H1 (cell line): ENCODE data around the gene FAM222B. TPM values are rescaled to one million over a fixed set of nuclear protein-coding genes. Genes with fewer than 3 reads are reported as not detected.

ENCODE experiments used
- CTCF ChIA-PET: fragments of 300-600 bp; sonication (Branson Sonifier 250); formaldehyde crosslinking; loops from one replicate; lab custom pipeline; 2021; ENCODE audit not compliant: partially characterized antibody; lab: Charles Lee
- POLR2A ChIA-PET: fragments of 300-600 bp; sonication (Branson Sonifier 250); formaldehyde crosslinking; loops from one replicate; lab custom pipeline; 2021; ENCODE audit warnings: inconsistent platforms; ENCODE audit not compliant: partially characterized antibody; lab: Charles Lee
- DNase-seq, 2 experiments: peaks; one replicate each; pipeline versions ENCODE4 v3.0.0 to v3.0.0-alpha.2; 2010 to 2022; ENCODE audit warnings: low spot score in 2 of 2, low read depth in 1 of 2, mixed read lengths in 1 of 2
- FAIRE-seq: peaks from 2 replicates; lab custom pipeline; 2011; peaks lifted over from hg19 to GRCh38; lab: Jason Lieb, UNC
- H2AFZ ChIP-seq: 2 replicates; pipeline ENCODE4 v1.8.1; 2012; ENCODE audit warnings: low read length, inconsistent platforms
- H2AK5ac ChIP-seq: 2 replicates; pipeline ENCODE4 v1.6.1; 2013; ENCODE audit warnings: low read depth, low read length
- H2BK120ac ChIP-seq: replicated peaks from 2 replicates; pipeline ENCODE3; 2013; ENCODE audit warnings: low read depth, low read length, inconsistent platforms
- H2BK12ac ChIP-seq: 2 replicates; pipeline ENCODE4 v1.6.1; 2013; ENCODE audit warnings: low read depth, low read length
- H2BK15ac ChIP-seq: 2 replicates; pipeline ENCODE4 v1.6.1; 2013; ENCODE audit warnings: low read length
- H2BK20ac ChIP-seq: 2 replicates; pipeline ENCODE4 v1.6.1; 2013; ENCODE audit warnings: low read length
- H2BK5ac ChIP-seq: 2 replicates; pipeline ENCODE4 v1.6.1; 2013; ENCODE audit warnings: low read depth, low read length
- H3K14ac ChIP-seq: 2 replicates; pipeline ENCODE4 v1.6.1; 2013; ENCODE audit warnings: inconsistent platforms; ENCODE audit not compliant: insufficient read length
- H3K18ac ChIP-seq: 2 replicates; pipeline ENCODE4 v1.6.1; 2013; ENCODE audit warnings: low read length; ENCODE audit errors: extremely low read depth
- H3K23ac ChIP-seq: 2 replicates; pipeline ENCODE4 v1.6.1; 2013; ENCODE audit warnings: inconsistent platforms; ENCODE audit not compliant: insufficient read length
- H3K23me2 ChIP-seq: 2 replicates; pipeline ENCODE4 v1.6.1; 2013; ENCODE audit warnings: low read depth, low read length
- H3K27ac ChIP-seq: 2 replicates; pipeline ENCODE4 v1.6.1; 2011; ENCODE audit warnings: low read depth, low read length, inconsistent platforms
- H3K27me3 ChIP-seq, 4 experiments: replicated peaks in 1 of 4; 1 replicate in 1 of 4; 2 replicates in 3 of 4; pipeline versions ENCODE4 v1.6.1 to v1.8.1; 2011 to 2013; ENCODE audit warnings: low read length in 3 of 4, mild to moderate bottlenecking in 3 of 4, inconsistent platforms in 2 of 4, mixed read lengths in 2 of 4, moderate library complexity in 1 of 4; ENCODE audit not compliant: control insufficient read depth in 3 of 4, insufficient read depth in 3 of 4; ENCODE audit errors: extremely low read depth in 1 of 4
- H3K36me3 ChIP-seq, 4 experiments: 2 replicates each; pipeline versions ENCODE4 v1.6.1 to v1.8.1; 2011 to 2013; ENCODE audit warnings: mild to moderate bottlenecking in 4 of 4, low read length in 3 of 4, moderate library complexity in 2 of 4, control low read depth in 1 of 4, inconsistent platforms in 1 of 4; ENCODE audit not compliant: insufficient read depth in 4 of 4, control insufficient read depth in 2 of 4
- H3K4ac ChIP-seq: replicated peaks from 2 replicates; pipeline ENCODE3; 2013; ENCODE audit warnings: low read length, low read depth, mixed read lengths, inconsistent platforms; ENCODE audit not compliant: insufficient read length
- H3K4me1 ChIP-seq, 4 experiments: replicated peaks in 1 of 4; 1 replicate in 1 of 4; 2 replicates in 3 of 4; pipeline versions ENCODE4 v1.6.1 to v1.8.1; 2011 to 2013; ENCODE audit warnings: low read length in 3 of 4, inconsistent platforms in 2 of 4, mixed read lengths in 1 of 4; ENCODE audit not compliant: insufficient read depth in 4 of 4, control insufficient read depth in 3 of 4
- H3K4me2 ChIP-seq, 2 experiments: 2 replicates each; pipeline versions ENCODE4 v1.6.1 to v1.8.1; 2011 to 2013; ENCODE audit warnings: low read depth in 2 of 2, low read length in 2 of 2, control low read depth in 1 of 2, inconsistent platforms in 1 of 2, mild to moderate bottlenecking in 1 of 2; ENCODE audit not compliant: insufficient read depth in 1 of 2
- H3K4me3 ChIP-seq, 4 experiments: fragments of 200-600, 300-600 bp in 1 of 4; sonication (generic), shearing (Covaris generic), sonication (Bioruptor Twin) in 1 of 4; 2 replicates each; pipeline versions ENCODE4 v1.5.1 to v1.8.1; 2011 to 2016; ENCODE audit warnings: low read length in 4 of 4, low read depth in 3 of 4, control low read depth in 2 of 4, inconsistent platforms in 2 of 4, mild to moderate bottlenecking in 2 of 4, mixed read lengths in 1 of 4, moderate library complexity in 1 of 4; ENCODE audit not compliant: insufficient read depth in 2 of 4; ENCODE audit errors: extremely low read depth in 1 of 4
- H3K56ac ChIP-seq: replicated peaks from 2 replicates; pipeline ENCODE3; 2013; ENCODE audit warnings: low read depth, mild to moderate bottlenecking, mixed read lengths, low read length, inconsistent platforms; ENCODE audit not compliant: insufficient read length
- H3K79me1 ChIP-seq: 2 replicates; pipeline ENCODE4 v1.6.1; 2013; ENCODE audit warnings: low read depth, low read length, control low read depth
- H3K79me2 ChIP-seq, 2 experiments: 2 replicates each; pipeline versions ENCODE4 v1.6.1 to v1.8.1; 2012 to 2013; ENCODE audit warnings: low read length in 2 of 2, mild to moderate bottlenecking in 2 of 2, inconsistent platforms in 1 of 2; ENCODE audit not compliant: insufficient read depth in 2 of 2, control insufficient read depth in 1 of 2
- H3K9ac ChIP-seq, 4 experiments: replicated peaks in 1 of 4; 1 replicate in 1 of 4; 2 replicates in 3 of 4; pipeline versions ENCODE4 v1.6.1 to v1.8.1; 2011 to 2013; ENCODE audit warnings: low read depth in 3 of 4, low read length in 3 of 4, control low read depth in 2 of 4, mild to moderate bottlenecking in 2 of 4, moderate library complexity in 2 of 4, inconsistent platforms in 1 of 4; ENCODE audit errors: extremely low read depth in 1 of 4
- H3K9me3 ChIP-seq, 2 experiments: 2 replicates each; pipeline versions ENCODE4 v1.6.1 to v1.8.1; 2012 to 2013; ENCODE audit warnings: mild to moderate bottlenecking in 2 of 2, moderate library complexity in 2 of 2, control low read depth in 1 of 2, inconsistent platforms in 1 of 2, low read depth in 1 of 2, low read length in 1 of 2, mixed read lengths in 1 of 2; ENCODE audit not compliant: insufficient read depth in 2 of 2
- H4K20me1 ChIP-seq, 2 experiments: replicated peaks in 1 of 2; 2 replicates each; pipeline versions ENCODE3 to v1.8.1; 2011 to 2013; ENCODE audit warnings: inconsistent platforms in 2 of 2, low read length in 2 of 2, mild to moderate bottlenecking in 1 of 2; ENCODE audit not compliant: insufficient read depth in 2 of 2, control insufficient read depth in 1 of 2
- H4K5ac ChIP-seq: 2 replicates; pipeline ENCODE4 v1.6.1; 2013; ENCODE audit warnings: low read length, low read depth, mixed read lengths, inconsistent platforms; ENCODE audit not compliant: insufficient read length
- H4K8ac ChIP-seq: 2 replicates; pipeline ENCODE4 v1.8.0; 2013; ENCODE audit warnings: mild to moderate bottlenecking, moderate library complexity, low read length, inconsistent platforms; ENCODE audit not compliant: insufficient read depth; ENCODE audit errors: extremely low read depth
- H4K91ac ChIP-seq: replicated peaks from 2 replicates; pipeline ENCODE3; 2013; ENCODE audit warnings: low read length, mixed read lengths, inconsistent platforms; ENCODE audit not compliant: insufficient read length
- BCL11A ChIP-seq, 2 experiments: IDR thresholded peaks; one replicate each; pipeline ENCODE4 v1.6.1; 2011; ENCODE audit warnings: low read depth in 2 of 2, low read length in 2 of 2, mild to moderate bottlenecking in 2 of 2
- CBX5 ChIP-seq: fragments of 300-800, 300-1000 bp; sonication (generic); IDR thresholded peaks from 2 replicates; pipeline ENCODE4 v1.7.1; 2016; ENCODE audit warnings: antibody characterized with exemption, low read length, low read depth
- CREB1 ChIP-seq: IDR thresholded peaks from 2 replicates; pipeline ENCODE4 v1.6.1; 2012; ENCODE audit warnings: inconsistent platforms
- CTBP2 ChIP-seq: IDR thresholded peaks from 2 replicates; pipeline ENCODE4 v1.7.0; 2011; ENCODE audit warnings: borderline replicate concordance, mild to moderate bottlenecking, moderate library complexity, mixed read lengths, low read length; ENCODE audit not compliant: insufficient read depth, insufficient read length
- NRF1 ChIP-seq: IDR thresholded peaks from 2 replicates; pipeline ENCODE4 v1.6.1; 2011; ENCODE audit warnings: mild to moderate bottlenecking, low read depth, low read length, improper control_type of control experiment
- RAD21 ChIP-seq, 2 experiments: IDR thresholded peaks in 1 of 2; conservative IDR thresholded peaks in 1 of 2; 2 replicates each; pipeline ENCODE4 v1.6.1; 2011; ENCODE audit warnings: low read depth in 2 of 2, low read length in 2 of 2, improper control_type of control experiment in 1 of 2, inconsistent platforms in 1 of 2, mild to moderate bottlenecking in 1 of 2, moderate library complexity in 1 of 2
- RBBP5 ChIP-seq: IDR thresholded peaks from 2 replicates; pipeline ENCODE4 v1.7.1; 2012; ENCODE audit warnings: low read depth, mild to moderate bottlenecking, inconsistent platforms, low read length, moderate library complexity, borderline replicate concordance
- RXRA ChIP-seq: IDR thresholded peaks from 2 replicates; pipeline ENCODE4 v1.6.1; 2011; ENCODE audit warnings: low read depth, mild to moderate bottlenecking, low read length, moderate library complexity; ENCODE audit not compliant: insufficient read depth
- SIN3A ChIP-seq, 2 experiments: IDR thresholded peaks in 1 of 2; conservative IDR thresholded peaks in 1 of 2; 2 replicates each; pipeline ENCODE4 v1.6.1; 2011 to 2012; ENCODE audit warnings: low read length in 2 of 2, improper control_type of control experiment in 1 of 2, low read depth in 1 of 2, mild to moderate bottlenecking in 1 of 2
- TBP ChIP-seq: IDR thresholded peaks from 2 replicates; pipeline ENCODE4 v1.6.1; 2011; ENCODE audit warnings: low read depth, low read length, improper control_type of control experiment
- ZNF274 ChIP-seq: IDR thresholded peaks from 2 replicates; pipeline ENCODE4 v1.7.0; 2012; ENCODE audit warnings: low read length, borderline replicate concordance; ENCODE audit errors: extremely low read depth
- WGBS, 2 experiments: shearing (Covaris generic) in 1 of 2; methylation state at CpG; one replicate each; pipeline versions ENCODE4 v1.1.6 to v1.1.7; 2013 to 2015; ENCODE audit warnings: low lambda C conversion rate in 2 of 2, mixed read lengths in 2 of 2, inconsistent platforms in 1 of 2, low coverage in 1 of 2, missing lambda C conversion rate in 1 of 2; ENCODE audit not compliant: insufficient replicate concordance in 2 of 2, insufficient coverage in 1 of 2, insufficient read length in 1 of 2; ENCODE audit errors: extremely low coverage in 1 of 2, missing lambda C conversion rate in 1 of 2; 5-methylcytosine and 5-hydroxymethylcytosine counted together
- polyA plus RNA-seq, 7 experiments: library from polyadenylated mRNA; depleted of rRNA in 3 of 7; stranded (reverse) in 5 of 7; unstranded in 2 of 7; fragments of >200 nt in 5 of 7; fragments of 200-250 nt in 2 of 7; gene quantifications; 1 replicate in 5 of 7; 2 replicates in 1 of 7; 4 replicates in 1 of 7; pipeline versions ENCODE4 v1.2.1 to v1.2.3, GENCODE V29; 2011 to 2013; ENCODE audit warnings: missing spikeins in 2 of 7, mixed read lengths in 2 of 7
- total RNA-seq: library from RNA; stranded (reverse); fragmentation: NEBNext Ultra II Directional; extraction: Animal tissue kit (Norgen Biotek cat#: 25700); gene quantifications from 2 replicates; pipeline ENCODE4 v1.2.1, GENCODE V29; 2021

FAM222B gene
- total and polyA plus RNA-seq, 2 of the 8 experiments (the other 6 are each of a cell fraction or from before 2014, with no cell fraction given) = 42.1 to 81.7 TPM

- H2AK5ac ChIP-seq = no peak overlapping the region
- no peak overlapping the region for H4K91ac ChIP-seq
- H4K20me1 ChIP-seq = peaks cover 0 to 5% of the 10 kb centered on the region in 2 experiments
- CTCF ChIA-PET = interaction anchor here (5.6 kb wide), 1 partner anchor 11 kb away, joined by 70 read pairs; the partner anchor contains the start of genes NEK8 and TLCD1
- no peak overlapping the region for H2AFZ ChIP-seq
- no peak overlapping the region for H3K27ac ChIP-seq
- H3K36me3 ChIP-seq = peaks cover 9 to 17% (median 13%) of the 10 kb centered on the region in 4 experiments; a peak in 7 of 8 replicates
- H3K79me1 ChIP-seq = peaks cover 2% of the 10 kb centered on the region; the same call in 1 of the 2 replicates
- FAIRE-seq (no peak), DNase-seq (no peak)
- H3K4ac ChIP-seq = no peak overlapping the region
- H4K8ac ChIP-seq = peak overlapping the region; percentile 41; the same call in 1 of the 2 replicates
- no peak overlapping the region for H4K5ac ChIP-seq
- H2BK12ac ChIP-seq = no peak overlapping the region
- H2BK15ac ChIP-seq = no peak overlapping the region
- no peak overlapping the region for H3K23ac ChIP-seq
- no peak overlapping the region for H3K9ac ChIP-seq
- POLR2A ChIA-PET = interaction anchor here (9.2 to 15.3 kb wide), 2 partner anchors 11 to 16 kb away, joined by 134 to 813 read pairs; partner anchors contain the start of genes NEK8, RPL23A and TLCD1
- no peaks in the 10 kb centered on the region for H3K27me3 ChIP-seq
- no peak overlapping the region for H3K4me2 ChIP-seq
- 96% methylated on average over 20 of the region's 22 CpGs; no CpG with 5 or more reads in 1 of the 2 experiments for WGBS, 2 experiments
- no peaks in the 10 kb centered on the region for H3K23me2 ChIP-seq
- H3K4me1 ChIP-seq = peaks cover 0 to 2% (median 0%) of the 10 kb centered on the region in 4 experiments; a peak in 1 of 7 replicates
- no peak overlapping the region for H3K14ac ChIP-seq
- no peak overlapping the region for H2BK120ac ChIP-seq
- no peak overlapping the region for H3K18ac ChIP-seq
- H3K79me2 ChIP-seq = no peaks in the 10 kb centered on the region
- H3K56ac ChIP-seq = no peak overlapping the region
- no peak overlapping the region for H2BK20ac ChIP-seq
- H3K9me3 ChIP-seq = no peaks in the 10 kb centered on the region
- H3K4me3 ChIP-seq = no peak overlapping the region
- H2BK5ac ChIP-seq = no peak overlapping the region
- TF ChIP-seq SIN3A (conservative IDR thresholded peaks at IDR 0.05 in 1 of 2, IDR thresholded peaks at IDR 0.05 in 1 of 2; ENCODE audit: low read depth in 1 of 2, low read length in 2 of 2) (no peak), ZNF274 (no peak), RXRA (no peak), CTBP2 (no peak), BCL11A (IDR thresholded peaks at IDR 0.05; ENCODE audit: low read depth in 2 of 2, low read length in 2 of 2) (no peak), RAD21 (IDR thresholded peaks at IDR 0.05 in 1 of 2, conservative IDR thresholded peaks at IDR 0.05 in 1 of 2; ENCODE audit: low read depth in 2 of 2, low read length in 2 of 2) (no peak), CREB1 (no peak), CBX5 (no peak), TBP (no peak), NRF1 (no peak), RBBP5 (no peak)
These were observed 104.6 kb downstream of the FAM222B start for GRCh38 chr17:28737770-28738679.
